Measurements from ENCODE around the gene SLC66A1. TPM values are rescaled to one million over a fixed set of nuclear protein-coding genes. Genes with fewer than 3 reads are reported as not detected.

The SLC66A1 gene
- total and polyA plus RNA-seq, 2 donors (not counting 3 experiments of a cell fraction or from before 2014, with no cell fraction given) = 15.3 to 32.6 TPM

- H3K27ac ChIP-seq (ENCODE audit: insufficient read depth, low read depth, low read length) = no peak overlapping the region
- peaks cover 0 to 16% of the 10 kb centered on the region in 2 experiments for H3K36me3 ChIP-seq (ENCODE audit: control insufficient read depth in 2 of 2, extremely low read depth in 1 of 2, insufficient read depth in 2 of 2, low read length in 2 of 2)
- H3K9ac ChIP-seq (replicated peaks; ENCODE audit: extremely low read depth, insufficient read depth, low read length) = no peak overlapping the region
- H2AFZ ChIP-seq (ENCODE audit: low read depth, low read length) = no peak overlapping the region
- H3K4me2 ChIP-seq (ENCODE audit: insufficient read depth, low read length) = no peak overlapping the region
- intact Hi-C loops (cut with micrococcal nuclease) (no loop called here), dilution Hi-C loops (cut with MboI; ENCODE audit: extremely low pct_ligation_motif_present, low sequenced_read_pairs) (no loop called here)
- CTCF ChIA-PET = interaction anchor here (0.8 to 2.5 kb wide), 3 partner anchors 11 to 323 kb away, joined by 3 to 10 read pairs (median 3); no protein-coding TSS in a partner anchor
- no peak overlapping the region for H3K4me3 ChIP-seq (replicated peaks in 1 of 3; ENCODE audit: insufficient read depth in 1 of 3, low read depth in 1 of 3, low read length in 3 of 3)
- no peaks in the 10 kb centered on the region for H3K9me1 ChIP-seq (replicated peaks; ENCODE audit: control insufficient read depth, extremely low read depth, insufficient read depth, low read length)
- no peaks in the 10 kb centered on the region for H3K27me3 ChIP-seq (ENCODE audit: control insufficient read depth in 2 of 2, insufficient read depth in 2 of 2, low read length in 2 of 2)
- no peaks in the 10 kb centered on the region for H4K20me1 ChIP-seq (replicated peaks; ENCODE audit: control insufficient read depth, extremely low read depth, insufficient read depth, low read length)
- POLR2A ChIA-PET = interaction anchor here (0.6 kb wide), 2 partner anchors 116 to 331 kb away, joined by 4 to 5 read pairs; no protein-coding TSS in a partner anchor
- H3K4me1 ChIP-seq (ENCODE audit: control insufficient read depth, extremely low read depth, insufficient read depth, low read length) = no peaks in the 10 kb centered on the region
- no TSS peak for BruUV-seq (replicated peaks)
- DNase-seq (ENCODE audit: low read depth, low spot score) (no peak), FAIRE-seq (no peak)
- H3K79me2 ChIP-seq (ENCODE audit: control insufficient read depth, insufficient read depth, low read length) = no peaks in the 10 kb centered on the region
- H3K9me3 ChIP-seq (replicated peaks; ENCODE audit: control insufficient read depth, insufficient read depth, low read length) = no peaks in the 10 kb centered on the region
- TF ChIP-seq POLR2AphosphoS5 (IDR thresholded peaks at IDR 0.05; ENCODE audit: insufficient read depth, low read depth, low read length) (no peak), MAX (IDR thresholded peaks at IDR 0.05; ENCODE audit: insufficient read depth, insufficient read length) (no peak), FOS (IDR thresholded peaks at IDR 0.05; ENCODE audit: borderline replicate concordance, insufficient read depth, low read length) (no peak), GATA2 (IDR thresholded peaks at IDR 0.05; ENCODE audit: insufficient read depth, insufficient read length, low read depth, low read length) (no peak), JUN (IDR thresholded peaks at IDR 0.05; ENCODE audit: borderline replicate concordance, insufficient read depth, insufficient read length, low read depth) (no peak), MYC (IDR thresholded peaks at IDR 0.05; ENCODE audit: low read depth, low read length) (no peak), EZH2 (IDR thresholded peaks at IDR 0.05; ENCODE audit: borderline replicate concordance, low read depth, low read length, severe bottlenecking) (no peak), POLR2A (IDR thresholded peaks at IDR 0.05; ENCODE audit: low read depth, low read length) (no peak)
Measured at GRCh38 chr1:19331262-19331878, 19.2 kb downstream of the SLC66A1 start.

Data from endothelial cell of umbilical vein (primary cell).